Measurements from ENCODE around the gene RMND5A.

The RMND5A gene

GRCh38 chr2:86794861-86795260 lies 74.8 kb downstream of the RMND5A start:
- no peak for DNase-seq

- no peak for DNase-seq
These were observed 80.9 kb downstream of the RMND5A start for GRCh38 chr2:86800856-86801567.

- DNase-seq = no peak
These were observed 86.2 kb downstream of the RMND5A start for GRCh38 chr2:86806059-86806857.

GRCh38 chr2:86807133-86807467 lies 87.0 kb downstream of the RMND5A start:
- no peak for DNase-seq

- DNase-seq = no peak
These were observed 87.6 kb downstream of the RMND5A start for GRCh38 chr2:86807468-86808275.

GRCh38 chr2:86808315-86809161 lies 88.4 kb downstream of the RMND5A start:
- peak; percentile 37 for DNase-seq

- no peak for DNase-seq
These were observed 89.5 kb downstream of the RMND5A start for GRCh38 chr2:86809481-86810121.

GRCh38 chr2:86815611-86816010 lies 95.5 kb downstream of the RMND5A start:
- DNase-seq = no peak

- DNase-seq = no peak
These were observed 98.2 kb downstream of the RMND5A start for GRCh38 chr2:86818114-86818801.

- no peak for DNase-seq
These were observed 98.9 kb downstream of the RMND5A start for GRCh38 chr2:86818957-86819356.

GRCh38 chr2:86821306-86821705 lies 101.2 kb downstream of the RMND5A start:
- no peak for DNase-seq

GRCh38 chr2:86821842-86822241 lies 101.8 kb downstream of the RMND5A start:
- DNase-seq = no peak

GRCh38 chr2:86822668-86823345 lies 102.7 kb downstream of the RMND5A start:
- DNase-seq = no peak

GRCh38 chr2:86825036-86825692 lies 105.1 kb downstream of the RMND5A start:
- no peak for DNase-seq

GRCh38 chr2:86825693-86826381 lies 105.7 kb downstream of the RMND5A start:
- DNase-seq = no peak

GRCh38 chr2:86826951-86827350 lies 106.9 kb downstream of the RMND5A start:
- no peak for DNase-seq
